GM12891 (cell line): ENCODE data around the gene MIPOL1.

Experiments
- POLR2A ChIP-seq: IDR thresholded peaks from 2 replicates; pipeline ENCODE4 v1.6.1; 2011; ENCODE audit warnings: low read depth, low read length, control low read depth
- POLR2AphosphoS5 ChIP-seq: IDR thresholded peaks from 2 replicates; pipeline ENCODE4 v1.6.1; 2011; ENCODE audit warnings: low read depth, low read length, control low read depth
- TAF1 ChIP-seq: IDR thresholded peaks from 2 replicates; pipeline ENCODE4 v1.6.1; 2011; ENCODE audit warnings: low read depth, low read length, control low read depth

GRCh38 chr14:37587881-37588666 lies 390.3 kb downstream of the MIPOL1 start:
- TF ChIP-seq POLR2A (no peak), POLR2AphosphoS5 (no peak), TAF1 (no peak)
